K562 (cell line): ENCODE results near the gene EHBP1L1. TPM values are rescaled to one million over a fixed set of nuclear protein-coding genes. Genes with fewer than 3 reads are reported as not detected.
A peak's percentile ranks its signal among the peaks of the same experiment; 100 is the strongest.

Experiments
- CSDE1 ChIP-seq, 2 experiments: fragments of 450-650 bp; IDR thresholded peaks; 2 replicates each; pipeline ENCODE4 v1.6.1; 2016; ENCODE audit warnings: mild to moderate bottlenecking in 1 of 2
- E2F6 ChIP-seq, 2 experiments: IDR thresholded peaks; 2 replicates each; pipeline ENCODE4 v1.6.1; 2011; ENCODE audit warnings: borderline replicate concordance in 1 of 2, control low read depth in 1 of 2, low read depth in 1 of 2, low read length in 1 of 2, mild to moderate bottlenecking in 1 of 2, mixed read lengths in 1 of 2, moderate library complexity in 1 of 2; ENCODE audit not compliant: insufficient read depth in 1 of 2, insufficient read length in 1 of 2, poor library complexity in 1 of 2, severe bottlenecking in 1 of 2; ENCODE audit errors: extremely low read depth in 1 of 2
- FIP1L1 ChIP-seq: fragments of 200-400 bp; formaldehyde crosslinking; IDR thresholded peaks from 2 replicates; pipeline ENCODE4 v1.6.1; 2018; ENCODE audit warnings: mild to moderate bottlenecking, low read depth, low read length; ENCODE audit not compliant: poor library complexity, severe bottlenecking
- HDAC3 ChIP-seq: fragments of 450-650 bp; IDR thresholded peaks from 2 replicates; pipeline ENCODE4 v1.6.1; 2018; ENCODE audit warnings: borderline replicate concordance, mild to moderate bottlenecking, moderate library complexity; ENCODE audit not compliant: partially characterized antibody
- MAFG ChIP-seq: fragments of 450-650 bp; conservative IDR thresholded peaks from 2 replicates; pipeline ENCODE4 v1.6.1; 2016; ENCODE audit warnings: missing genetic modification characterization, missing compliant biosample characterization
- MTA1 ChIP-seq: fragments of 450-650 bp; IDR thresholded peaks from 2 replicates; pipeline ENCODE4 v1.6.1; 2017; ENCODE audit warnings: borderline replicate concordance
- NCOR1 ChIP-seq: fragments of 450-650 bp; IDR thresholded peaks from 2 replicates; pipeline ENCODE4 v1.6.1; 2016; ENCODE audit warnings: mild to moderate bottlenecking, moderate library complexity
- PHF21A ChIP-seq: fragments of 450-650 bp; IDR thresholded peaks from 2 replicates; pipeline ENCODE4 v1.6.1; 2017; ENCODE audit warnings: low read depth, borderline replicate concordance
- RB1 ChIP-seq: fragments of 450-650 bp; IDR thresholded peaks from 2 replicates; pipeline ENCODE4 v1.6.1; 2017; ENCODE audit warnings: low read depth, mild to moderate bottlenecking
- RBM39 ChIP-seq: fragments of 200-400 bp; formaldehyde crosslinking; optimal IDR thresholded peaks from 2 replicates; pipeline ENCODE3; 2018; ENCODE audit warnings: low read depth, low read length
- SIN3A ChIP-seq, 2 experiments: fragments of 150-350 bp in 1 of 2; IDR thresholded peaks; 2 replicates each; pipeline ENCODE4 v1.6.1; 2011 to 2016; ENCODE audit warnings: borderline replicate concordance in 2 of 2, low read depth in 2 of 2, low read length in 2 of 2, mild to moderate bottlenecking in 2 of 2, moderate library complexity in 2 of 2; ENCODE audit not compliant: control insufficient read depth in 1 of 2
- SMARCC2 ChIP-seq: fragments of 450-650 bp; IDR thresholded peaks from 2 replicates; pipeline ENCODE4 v1.6.1; 2017; ENCODE audit warnings: antibody characterized with exemption, moderate library complexity, mild to moderate bottlenecking, low read depth
- SMC3 ChIP-seq: conservative IDR thresholded peaks from 2 replicates; pipeline ENCODE4 v1.6.1; 2011; ENCODE audit warnings: low read depth, low read length, improper control_type of control experiment; ENCODE audit not compliant: insufficient read depth
- SP2 ChIP-seq: IDR thresholded peaks from 2 replicates; pipeline ENCODE4 v1.6.1; 2011; ENCODE audit warnings: mild to moderate bottlenecking, low read depth, low read length, moderate library complexity; ENCODE audit not compliant: poor library complexity, severe bottlenecking; ENCODE audit errors: extremely low read depth
- STAT5A ChIP-seq: IDR thresholded peaks from 2 replicates; pipeline ENCODE4 v1.6.1; 2012; ENCODE audit warnings: low read length, inconsistent platforms, borderline replicate concordance
- TEAD1 ChIP-seq, 2 experiments: fragments of 450-650 bp in 1 of 2; sonication (generic) in 1 of 2; formaldehyde crosslinking; IDR thresholded peaks; 2 replicates each; pipeline versions ENCODE4 v1.4.0 to v1.8.0; 2020 to 2022; ENCODE audit warnings: mild to moderate bottlenecking in 2 of 2, missing genetic modification reagents in 1 of 2
- TEAD4 ChIP-seq, 2 experiments: sonication (generic) in 1 of 2; formaldehyde crosslinking in 1 of 2; IDR thresholded peaks; 2 replicates each; pipeline versions ENCODE4 v1.6.1 to v1.8.0; 2012 to 2022; ENCODE audit warnings: borderline replicate concordance in 1 of 2, inconsistent platforms in 1 of 2, low read length in 1 of 2, mild to moderate bottlenecking in 1 of 2, missing genetic modification reagents in 1 of 2
- TRIM28 ChIP-seq: fragments of 450-650 bp; IDR thresholded peaks from 2 replicates; pipeline ENCODE4 v1.6.1; 2017
- ZBED1 ChIP-seq: IDR thresholded peaks from 2 replicates; pipeline ENCODE4 v1.6.1; 2014
- ZKSCAN8 ChIP-seq: fragments of 200-800 bp; sonication (Bioruptor generic); IDR thresholded peaks from 2 replicates; pipeline ENCODE4 v1.6.1; 2016; ENCODE audit warnings: missing genetic modification characterization, missing compliant biosample characterization
- ZNF212 ChIP-seq: fragments of 450-650 bp; formaldehyde crosslinking; IDR thresholded peaks from 2 replicates; pipeline ENCODE4 v1.4.0; 2020; ENCODE audit warnings: mild to moderate bottlenecking
- ZNF408 ChIP-seq: fragments of 250-450 bp; sonication (Bioruptor Pico); IDR thresholded peaks from 2 replicates; pipeline ENCODE4 v1.4.0; 2020; ENCODE audit warnings: low read depth, mild to moderate bottlenecking, moderate library complexity
- ZNF583 ChIP-seq: fragments of 250-450 bp; sonication (Bioruptor Pico); IDR thresholded peaks from 2 replicates; pipeline ENCODE4 v1.4.0; 2020
- polyA plus RNA-seq, 8 experiments: library from polyadenylated mRNA; depleted of rRNA in 4 of 8; stranded (reverse) in 5 of 8; unstranded in 3 of 8; fragments of >200 nt; fragmentation: Nextera tagmentation in 2 of 8; fragmentation: Illumina TruSeq in 1 of 8; extraction: Ambion mirVana in 2 of 8; extraction: Trizol in 1 of 8; gene quantifications; 2 replicates each; pipeline versions ENCODE4 v1.2.1 to v1.2.3, GENCODE V29; 2011 to 2014; ENCODE audit warnings: inconsistent platforms in 1 of 8, missing spikeins in 1 of 8
- total RNA-seq, 7 experiments: library from RNA; depleted of rRNA in 6 of 7; stranded (reverse); fragments of >200 nt in 6 of 7; fragmentation: Illumina TruSeq in 2 of 7; extraction: Trizol in 2 of 7; gene quantifications; 2 replicates each; pipeline versions ENCODE4 v1.2.1 to v1.2.3, GENCODE V29; 2011 to 2021; ENCODE audit warnings: low replicate concordance in 1 of 7
- TF ChIP-seq, protein P1 (sequence below): fragments of 450-650 bp; formaldehyde crosslinking; IDR thresholded peaks from 2 replicates; pipeline ENCODE4 v1.4.0; 2020; ENCODE audit warnings: mild to moderate bottlenecking, moderate library complexity

Gene EHBP1L1
- total and polyA plus RNA-seq, 9 of the 15 experiments (the other 6 are each of a cell fraction or from before 2014, with no cell fraction given), result 0.03 to 87.1 (median 26.3) TPM

GRCh38 chr11:65558002-65558929 is 17.6 kb upstream of the EHBP1L1 start, which contains the start of gene LTBP3 (continued):
- TF ChIP-seq RBM39 (no peak), SMC3 (no peak), PHF21A (no peak), ZBED1 (no peak), CSDE1 (IDR thresholded peaks at IDR 0.05) (no peak), SIN3A (IDR thresholded peaks at IDR 0.05; ENCODE audit: borderline replicate concordance in 2 of 2, control insufficient read depth in 1 of 2, low read depth in 2 of 2, low read length in 2 of 2) (no peak), SP2 (no peak), RB1 (peak; percentile 42; the same call in 1 of the 2 replicates), ZKSCAN8 (CRISPR knock-in tag) (no peak), ZNF408 (CRISPR knock-in tag) (no peak), TRIM28 (no peak), ZNF212 (CRISPR knock-in tag) (no peak), SMARCC2 (no peak), TEAD1 (CRISPR knock-in tag; IDR thresholded peaks at IDR 0.05) (peak; percentile 63 to 75; a peak in 2 of 4 replicates), TEAD4 (IDR thresholded peaks at IDR 0.05; ENCODE audit: low read length) (peak; percentile 38; the same call in 1 of the 2 replicates), TEAD4 (CRISPR knock-in tag; IDR thresholded peaks at IDR 0.05; ENCODE audit: borderline replicate concordance) (no peak), FIP1L1 (peak; percentile 13), ZNF583 (CRISPR knock-in tag) (no peak), NCOR1 (no peak), E2F6 (IDR thresholded peaks at IDR 0.05; ENCODE audit: borderline replicate concordance in 1 of 2, extremely low read depth in 1 of 2, insufficient read depth in 1 of 2, insufficient read length in 1 of 2, low read depth in 1 of 2, low read length in 1 of 2, poor library complexity in 1 of 2, severe bottlenecking in 1 of 2) (peak in 1 of 2 experiments; percentile 59), HDAC3 (no peak), MAFG (tag) (no peak), STAT5A (no peak), MTA1 (no peak)
- TF ChIP-seq, protein P1, sequence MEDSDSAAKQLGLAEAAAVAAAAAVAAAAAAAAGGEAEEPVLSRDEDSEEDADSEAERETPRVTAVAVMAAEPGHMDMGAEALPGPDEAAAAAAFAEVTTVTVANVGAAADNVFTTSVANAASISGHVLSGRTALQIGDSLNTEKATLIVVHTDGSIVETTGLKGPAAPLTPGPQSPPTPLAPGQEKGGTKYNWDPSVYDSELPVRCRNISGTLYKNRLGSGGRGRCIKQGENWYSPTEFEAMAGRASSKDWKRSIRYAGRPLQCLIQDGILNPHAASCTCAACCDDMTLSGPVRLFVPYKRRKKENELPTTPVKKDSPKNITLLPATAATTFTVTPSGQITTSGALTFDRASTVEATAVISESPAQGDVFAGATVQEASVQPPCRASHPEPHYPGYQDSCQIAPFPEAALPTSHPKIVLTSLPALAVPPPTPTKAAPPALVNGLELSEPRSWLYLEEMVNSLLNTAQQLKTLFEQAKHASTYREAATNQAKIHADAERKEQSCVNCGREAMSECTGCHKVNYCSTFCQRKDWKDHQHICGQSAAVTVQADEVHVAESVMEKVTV (CRISPR knock-in tag), result no peak
